RWPE2 (cell line): ENCODE results near the gene COL10A1.

Experiments used
- ATAC-seq: fragments of 200-7000 bp; cut with Tn5 transposase; 3 replicates; pipeline ENCODE4 v1.9.1; 2021; ENCODE audit warnings: low read depth
- DNase-seq: peaks from one replicate; pipeline ENCODE4 v3.0.0-alpha.2; 2020; ENCODE audit warnings: low spot score
- H3K27ac ChIP-seq: fragments of 450-650 bp; 2 replicates; pipeline ENCODE4 v1.5.1; 2017; ENCODE audit warnings: mild to moderate bottlenecking; ENCODE audit not compliant: poor library complexity, severe bottlenecking
- H3K27me3 ChIP-seq: fragments of 250-450 bp; sonication (Bioruptor Pico); 2 replicates; pipeline ENCODE4 v1.5.1; 2021; ENCODE audit warnings: mild to moderate bottlenecking, moderate library complexity; ENCODE audit not compliant: insufficient read depth, poor library complexity, severe bottlenecking
- H3K36me3 ChIP-seq: fragments of 250-450 bp; sonication (Bioruptor Pico); 2 replicates; pipeline ENCODE4 v1.5.1; 2020; ENCODE audit warnings: low read depth, mild to moderate bottlenecking, moderate library complexity
- H3K4me1 ChIP-seq: fragments of 250-450 bp; sonication (Bioruptor Pico); 2 replicates; pipeline ENCODE4 v1.5.1; 2021; ENCODE audit warnings: mild to moderate bottlenecking, moderate library complexity; ENCODE audit not compliant: insufficient read depth, poor library complexity, severe bottlenecking
- H3K4me3 ChIP-seq: fragments of 250-450 bp; sonication (Bioruptor Pico); 2 replicates; pipeline ENCODE4 v1.5.1; 2021; ENCODE audit warnings: mild to moderate bottlenecking, moderate library complexity; ENCODE audit not compliant: severe bottlenecking
- H3K9me3 ChIP-seq: fragments of 250-450 bp; sonication (Bioruptor Pico); 2 replicates; pipeline ENCODE4 v1.5.1; 2021; ENCODE audit warnings: mild to moderate bottlenecking, moderate library complexity; ENCODE audit not compliant: severe bottlenecking
- TF ChIP-seq, protein P1 (sequence below): fragments of 450-650 bp; IDR thresholded peaks from one replicate; pipeline ENCODE4 v1.5.1; 2017; ENCODE audit warnings: mild to moderate bottlenecking, moderate library complexity; ENCODE audit not compliant: poor library complexity, severe bottlenecking

Gene COL10A1

DNA sequence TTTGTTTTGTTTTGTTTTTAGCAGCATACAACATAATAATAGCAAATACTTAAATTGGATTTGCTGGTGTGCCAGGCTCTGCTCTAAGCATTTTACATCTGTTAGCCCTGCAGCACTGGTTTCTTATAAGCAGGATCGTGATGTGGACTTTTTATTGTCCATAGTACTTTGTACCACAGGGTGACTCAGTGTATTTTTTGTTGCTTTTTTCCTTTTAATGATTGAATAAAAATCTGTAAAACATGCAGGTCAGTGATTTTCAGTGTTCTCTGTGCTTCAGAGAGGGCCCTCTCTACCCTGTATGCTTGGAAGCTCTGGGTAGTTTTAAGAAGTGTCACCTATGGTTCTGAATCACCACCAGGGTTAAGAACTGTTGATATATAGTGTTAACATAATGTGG lies 21.3 kb downstream of the COL10A1 start:
- H3K36me3 ChIP-seq = peaks cover 26% of the 10 kb centered on the region
- TF ChIP-seq, protein P1, sequence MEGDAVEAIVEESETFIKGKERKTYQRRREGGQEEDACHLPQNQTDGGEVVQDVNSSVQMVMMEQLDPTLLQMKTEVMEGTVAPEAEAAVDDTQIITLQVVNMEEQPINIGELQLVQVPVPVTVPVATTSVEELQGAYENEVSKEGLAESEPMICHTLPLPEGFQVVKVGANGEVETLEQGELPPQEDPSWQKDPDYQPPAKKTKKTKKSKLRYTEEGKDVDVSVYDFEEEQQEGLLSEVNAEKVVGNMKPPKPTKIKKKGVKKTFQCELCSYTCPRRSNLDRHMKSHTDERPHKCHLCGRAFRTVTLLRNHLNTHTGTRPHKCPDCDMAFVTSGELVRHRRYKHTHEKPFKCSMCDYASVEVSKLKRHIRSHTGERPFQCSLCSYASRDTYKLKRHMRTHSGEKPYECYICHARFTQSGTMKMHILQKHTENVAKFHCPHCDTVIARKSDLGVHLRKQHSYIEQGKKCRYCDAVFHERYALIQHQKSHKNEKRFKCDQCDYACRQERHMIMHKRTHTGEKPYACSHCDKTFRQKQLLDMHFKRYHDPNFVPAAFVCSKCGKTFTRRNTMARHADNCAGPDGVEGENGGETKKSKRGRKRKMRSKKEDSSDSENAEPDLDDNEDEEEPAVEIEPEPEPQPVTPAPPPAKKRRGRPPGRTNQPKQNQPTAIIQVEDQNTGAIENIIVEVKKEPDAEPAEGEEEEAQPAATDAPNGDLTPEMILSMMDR = no peak
- DNase-seq = no peak
- H3K4me3 ChIP-seq = no peak overlapping the region
- no peak for ATAC-seq
- no peaks in the 10 kb centered on the region for H3K9me3 ChIP-seq
- peaks cover 11% of the 10 kb centered on the region for H3K4me1 ChIP-seq
- H3K27me3 ChIP-seq = no peaks in the 10 kb centered on the region
- no peak overlapping the region for H3K27ac ChIP-seq

DNA sequence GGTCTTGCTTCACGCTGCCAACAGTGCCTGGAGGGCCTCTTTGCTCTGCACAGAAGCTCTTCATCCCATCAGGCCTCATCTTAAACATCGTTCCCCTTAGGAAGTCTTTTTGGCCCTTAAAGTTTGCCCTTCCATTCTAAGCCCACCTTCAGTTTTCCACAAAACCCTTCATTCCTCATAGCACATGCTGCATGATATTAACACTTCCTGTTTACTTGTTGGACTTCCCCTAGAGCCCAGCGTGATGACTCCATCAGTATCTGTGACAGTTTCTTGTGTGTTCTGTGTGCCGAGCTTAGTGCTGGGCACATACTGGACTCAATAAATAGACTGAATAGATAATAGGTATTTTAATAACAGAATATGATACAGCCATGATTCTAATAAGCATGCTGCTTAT lies 23.1 kb downstream of the COL10A1 start:
- no peaks in the 10 kb centered on the region for H3K9me3 ChIP-seq
- TF ChIP-seq, protein P1 = no peak
- H3K4me3 ChIP-seq = no peak overlapping the region
- no peaks in the 10 kb centered on the region for H3K27me3 ChIP-seq
- H3K4me1 ChIP-seq = peaks cover 13% of the 10 kb centered on the region
- peaks cover 11% of the 10 kb centered on the region for H3K36me3 ChIP-seq
- no peak for ATAC-seq
- no peak overlapping the region for H3K27ac ChIP-seq
- no peak for DNase-seq

DNA sequence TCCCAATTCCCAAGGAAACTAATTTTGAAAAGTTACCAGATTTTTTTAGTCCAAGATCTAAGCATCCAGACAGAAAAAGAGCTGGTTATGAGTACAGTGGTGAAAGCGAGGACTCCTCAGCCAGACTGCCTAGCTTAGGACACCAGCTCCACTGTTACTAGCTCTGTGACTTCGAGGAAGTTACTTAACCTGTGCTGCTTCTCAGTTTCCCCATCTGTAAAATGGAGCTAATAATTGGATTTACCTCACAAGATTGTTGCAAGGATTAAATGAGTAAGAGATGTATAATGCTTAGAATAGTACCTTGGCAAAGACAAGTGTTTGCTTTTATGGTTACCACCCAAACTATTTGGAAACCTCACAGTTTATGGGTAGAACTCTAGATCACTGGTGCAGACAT lies 24.1 kb downstream of the COL10A1 start:
- peak overlapping the region; percentile 51 for H3K4me3 ChIP-seq
- TF ChIP-seq, protein P1 = no peak
- H3K27me3 ChIP-seq = no peaks in the 10 kb centered on the region
- no peak for ATAC-seq
- DNase-seq = no peak
- peaks cover 13% of the 10 kb centered on the region for H3K4me1 ChIP-seq
- H3K9me3 ChIP-seq = no peaks in the 10 kb centered on the region
- peaks cover 2% of the 10 kb centered on the region for H3K36me3 ChIP-seq
- H3K27ac ChIP-seq = peak overlapping the region; percentile 78

DNA sequence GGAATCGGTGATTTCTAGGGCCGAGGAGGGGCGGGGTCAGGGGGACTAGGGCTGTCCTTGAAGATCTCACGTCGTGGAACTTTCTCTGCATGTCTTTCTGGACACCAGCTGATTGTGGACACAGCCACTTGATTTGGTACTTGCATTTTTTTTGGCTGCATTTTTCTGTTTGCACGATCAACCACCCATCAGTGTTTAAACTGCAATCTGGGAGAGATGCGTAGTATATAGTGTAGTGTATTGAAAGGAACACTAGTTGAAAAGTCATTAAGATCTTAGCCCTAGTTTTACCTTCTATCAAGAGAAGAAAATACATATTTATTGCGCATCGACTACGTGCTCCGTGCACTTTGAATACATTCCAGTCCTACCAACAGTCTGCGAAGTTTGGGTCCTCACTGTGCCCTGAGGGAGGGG lies 24.6 kb downstream of the COL10A1 start:
- ATAC-seq (peak; percentile 1; the same call in 2 of the 3 replicates), DNase-seq (no peak)
- TF ChIP-seq, protein P1 = no peak
- H3K36me3 ChIP-seq = no peaks in the 10 kb centered on the region
- peaks cover 10% of the 10 kb centered on the region for H3K4me1 ChIP-seq
- no peaks in the 10 kb centered on the region for H3K27me3 ChIP-seq
- H3K4me3 ChIP-seq = peak overlapping the region; percentile 51
- H3K27ac ChIP-seq = peak overlapping the region; percentile 78
- H3K9me3 ChIP-seq = no peaks in the 10 kb centered on the region

DNA sequence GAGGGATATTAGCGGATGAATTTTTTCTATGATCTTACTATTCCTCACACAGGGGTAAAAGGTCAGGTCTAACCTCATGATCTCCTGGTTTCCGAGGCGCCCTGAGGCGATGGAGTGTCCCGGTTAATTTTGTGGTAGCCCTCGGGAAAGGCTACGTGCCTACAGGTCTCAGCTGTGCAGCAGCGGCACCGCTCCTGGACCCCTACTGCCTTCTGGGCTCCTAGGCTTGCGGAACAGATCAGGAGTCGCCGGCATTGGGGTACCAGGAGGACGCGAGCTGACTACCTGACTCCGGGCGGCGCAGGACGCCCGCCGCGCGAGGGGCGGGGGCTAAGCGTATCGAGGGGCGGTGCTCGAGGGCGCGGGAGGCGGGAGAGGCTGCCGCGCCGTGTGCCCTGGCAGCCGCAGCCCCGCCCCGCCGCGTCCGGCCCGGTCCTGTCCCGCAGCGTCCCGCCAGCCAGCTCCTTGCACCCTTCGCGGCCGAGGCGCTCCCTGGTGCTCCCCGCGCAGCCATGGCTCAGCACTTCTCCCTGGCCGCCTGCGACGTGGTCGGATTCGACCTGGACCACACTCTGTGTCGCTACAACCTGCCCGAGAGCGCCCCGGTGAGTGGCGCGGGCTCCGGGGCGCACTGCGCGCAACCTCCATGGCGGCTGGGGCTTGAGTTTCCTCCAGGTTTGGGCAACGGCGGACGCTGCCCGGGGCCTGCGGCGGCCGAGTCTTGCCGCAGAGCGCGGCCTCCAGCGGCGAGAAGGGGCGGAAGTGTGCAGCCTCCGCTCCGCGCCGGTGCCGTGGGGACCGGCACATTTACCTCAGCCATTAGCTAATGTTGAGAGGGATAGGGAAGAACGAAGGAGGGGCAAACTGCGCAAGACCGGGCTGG lies 25.3 kb downstream of the COL10A1 start, which contains the start of gene NT5DC1:
TSS of gene NT5DC1 (plus strand) at position 435 of the 883 bp plus-strand sequence. CDS start at position 513, 78 bp downstream.
- H3K4me3 ChIP-seq = peak within 1 kb of the TSS; percentile 51
- peak; percentile 93 for ATAC-seq
- peak; percentile 81 for DNase-seq
- no peaks in the 10 kb centered on the region for H3K27me3 ChIP-seq
- peak within 1 kb of the TSS; percentile 78 for H3K27ac ChIP-seq
- H3K4me1 ChIP-seq = peaks cover 5% of the 10 kb centered on the region
- no peaks in the 10 kb centered on the region for H3K9me3 ChIP-seq
- no peaks in the 10 kb centered on the region for H3K36me3 ChIP-seq
- TF ChIP-seq, protein P1 = peak; percentile 56
